ENCODE results near the gene RGS3. TPM values are rescaled to one million over a fixed set of nuclear protein-coding genes. Genes with fewer than 3 reads are reported as not detected.

Gene RGS3
- total and polyA plus RNA-seq, 2 of the 13 experiments (the other 11 are each of a cell fraction or from before 2014, with no cell fraction given) = 17.1 to 28.8 TPM

DNA sequence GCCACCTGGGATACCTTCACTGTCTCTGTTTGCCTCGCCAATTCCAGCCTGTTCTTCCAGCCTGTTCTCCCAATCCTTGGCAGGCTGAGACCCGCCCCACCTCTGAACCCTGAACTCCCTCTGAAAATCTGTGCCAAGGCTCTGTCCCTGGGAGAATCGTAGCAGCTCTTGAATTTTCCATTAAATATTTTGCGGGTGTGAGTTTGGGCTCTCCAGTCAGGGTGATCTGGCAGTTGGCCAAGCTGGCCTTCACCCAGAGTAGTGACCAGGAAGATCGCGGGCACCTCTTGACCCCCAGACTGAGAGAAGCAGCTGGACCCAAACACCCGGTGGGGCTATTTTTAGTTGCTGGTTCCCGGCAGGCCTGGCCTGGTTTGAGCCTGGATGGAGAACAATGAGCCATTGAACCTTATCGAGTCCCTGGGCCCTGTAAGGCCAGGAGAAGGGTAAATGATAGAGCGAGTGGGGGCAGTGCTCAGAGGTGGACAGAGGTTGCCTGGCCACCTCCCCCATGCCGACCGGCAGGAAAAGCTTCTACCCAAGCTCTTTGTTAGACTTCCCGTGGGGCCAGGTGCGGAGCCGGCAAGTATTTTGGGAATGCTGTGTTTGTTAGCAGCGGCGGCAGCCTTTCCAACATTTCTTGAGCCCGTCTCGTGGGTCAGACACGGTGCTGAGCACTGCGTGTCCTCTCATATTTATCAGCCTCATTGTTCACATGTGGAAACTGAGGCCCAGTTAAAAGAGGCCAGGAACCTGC is 146.2 kb downstream of the RGS3 start (continued):
- TF ChIP-seq, protein P1, sequence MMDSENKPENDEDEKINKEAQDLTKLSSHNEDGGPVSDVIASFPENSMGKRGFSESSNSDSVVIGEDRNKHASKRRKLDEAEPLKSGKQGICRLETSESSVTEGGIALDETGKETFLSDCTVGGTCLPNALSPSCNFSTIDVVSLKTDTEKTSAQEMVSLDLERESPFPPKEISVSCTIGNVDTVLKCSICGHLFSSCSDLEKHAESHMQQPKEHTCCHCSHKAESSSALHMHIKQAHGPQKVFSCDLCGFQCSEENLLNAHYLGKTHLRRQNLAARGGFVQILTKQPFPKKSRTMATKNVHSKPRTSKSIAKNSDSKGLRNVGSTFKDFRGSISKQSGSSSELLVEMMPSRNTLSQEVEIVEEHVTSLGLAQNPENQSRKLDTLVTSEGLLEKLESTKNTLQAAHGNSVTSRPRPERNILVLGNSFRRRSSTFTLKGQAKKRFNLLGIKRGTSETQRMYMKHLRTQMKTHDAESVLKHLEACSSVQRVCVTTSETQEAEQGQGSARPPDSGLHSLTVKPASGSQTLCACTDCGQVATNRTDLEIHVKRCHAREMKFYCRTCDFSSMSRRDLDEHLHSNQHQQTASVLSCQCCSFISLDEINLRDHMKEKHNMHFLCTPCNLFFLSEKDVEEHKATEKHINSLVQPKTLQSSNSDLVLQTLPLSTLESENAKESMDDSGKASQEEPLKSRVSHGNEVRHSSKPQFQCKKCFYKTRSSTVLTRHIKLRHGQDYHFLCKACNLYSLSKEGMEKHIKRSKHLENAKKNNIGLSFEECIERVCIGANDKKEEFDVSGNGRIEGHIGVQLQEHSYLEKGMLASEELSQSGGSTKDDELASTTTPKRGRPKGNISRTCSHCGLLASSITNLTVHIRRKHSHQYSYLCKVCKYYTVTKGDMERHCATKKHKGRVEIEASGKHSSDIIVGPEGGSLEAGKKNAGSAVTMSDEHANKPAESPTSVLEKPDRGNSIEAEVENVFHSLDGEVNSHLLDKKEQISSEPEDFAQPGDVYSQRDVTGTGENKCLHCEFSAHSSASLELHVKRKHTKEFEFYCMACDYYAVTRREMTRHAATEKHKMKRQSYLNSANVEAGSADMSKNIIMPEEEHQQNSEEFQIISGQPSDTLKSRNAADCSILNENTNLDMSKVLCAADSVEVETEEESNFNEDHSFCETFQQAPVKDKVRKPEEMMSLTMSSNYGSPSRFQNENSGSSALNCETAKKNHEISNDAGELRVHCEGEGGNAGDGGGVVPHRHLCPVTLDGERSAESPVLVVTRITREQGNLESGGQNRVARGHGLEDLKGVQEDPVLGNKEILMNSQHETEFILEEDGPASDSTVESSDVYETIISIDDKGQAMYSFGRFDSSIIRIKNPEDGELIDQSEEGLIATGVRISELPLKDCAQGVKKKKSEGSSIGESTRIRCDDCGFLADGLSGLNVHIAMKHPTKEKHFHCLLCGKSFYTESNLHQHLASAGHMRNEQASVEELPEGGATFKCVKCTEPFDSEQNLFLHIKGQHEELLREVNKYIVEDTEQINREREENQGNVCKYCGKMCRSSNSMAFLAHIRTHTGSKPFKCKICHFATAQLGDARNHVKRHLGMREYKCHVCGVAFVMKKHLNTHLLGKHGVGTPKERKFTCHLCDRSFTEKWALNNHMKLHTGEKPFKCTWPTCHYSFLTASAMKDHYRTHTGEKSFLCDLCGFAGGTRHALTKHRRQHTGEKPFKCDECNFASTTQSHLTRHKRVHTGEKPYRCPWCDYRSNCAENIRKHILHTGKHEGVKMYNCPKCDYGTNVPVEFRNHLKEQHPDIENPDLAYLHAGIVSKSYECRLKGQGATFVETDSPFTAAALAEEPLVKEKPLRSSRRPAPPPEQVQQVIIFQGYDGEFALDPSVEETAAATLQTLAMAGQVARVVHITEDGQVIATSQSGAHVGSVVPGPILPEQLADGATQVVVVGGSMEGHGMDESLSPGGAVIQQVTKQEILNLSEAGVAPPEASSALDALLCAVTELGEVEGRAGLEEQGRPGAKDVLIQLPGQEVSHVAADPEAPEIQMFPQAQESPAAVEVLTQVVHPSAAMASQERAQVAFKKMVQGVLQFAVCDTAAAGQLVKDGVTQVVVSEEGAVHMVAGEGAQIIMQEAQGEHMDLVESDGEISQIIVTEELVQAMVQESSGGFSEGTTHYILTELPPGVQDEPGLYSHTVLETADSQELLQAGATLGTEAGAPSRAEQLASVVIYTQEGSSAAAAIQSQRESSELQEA (CRISPR knock-in tag; IDR thresholded peaks at IDR 0.05; ENCODE audit: not compliant biosample characterization) = no peak
- TF ChIP-seq, protein P2, sequence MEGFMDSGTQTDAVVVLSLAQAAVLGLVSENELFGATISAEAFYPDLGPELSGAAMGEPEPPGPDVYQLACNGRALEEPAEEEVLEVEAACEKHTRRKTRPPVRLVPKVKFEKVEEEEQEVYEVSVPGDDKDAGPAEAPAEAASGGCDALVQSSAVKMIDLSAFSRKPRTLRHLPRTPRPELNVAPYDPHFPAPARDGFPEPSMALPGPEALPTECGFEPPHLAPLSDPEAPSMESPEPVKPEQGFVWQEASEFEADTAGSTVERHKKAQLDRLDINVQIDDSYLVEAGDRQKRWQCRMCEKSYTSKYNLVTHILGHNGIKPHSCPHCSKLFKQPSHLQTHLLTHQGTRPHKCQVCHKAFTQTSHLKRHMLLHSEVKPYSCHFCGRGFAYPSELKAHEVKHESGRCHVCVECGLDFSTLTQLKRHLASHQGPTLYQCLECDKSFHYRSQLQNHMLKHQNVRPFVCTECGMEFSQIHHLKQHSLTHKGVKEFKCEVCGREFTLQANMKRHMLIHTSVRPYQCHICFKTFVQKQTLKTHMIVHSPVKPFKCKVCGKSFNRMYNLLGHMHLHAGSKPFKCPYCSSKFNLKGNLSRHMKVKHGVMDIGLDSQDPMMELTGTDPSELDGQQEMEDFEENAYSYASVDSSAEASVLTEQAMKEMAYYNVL (CRISPR knock-in tag; IDR thresholded peaks at IDR 0.05; ENCODE audit: borderline replicate concordance) = peak; percentile 88; the same call in 1 of the 2 replicates
- TF ChIP-seq ZKSCAN5 (CRISPR knock-in tag; IDR thresholded peaks at IDR 0.05) (no peak), ISL2 (CRISPR knock-in tag; IDR thresholded peaks at IDR 0.05) (peak; percentile 82), MIER3 (CRISPR knock-in tag; IDR thresholded peaks at IDR 0.05; ENCODE audit: borderline replicate concordance) (peak; percentile 87; the same call in 1 of the 2 replicates), GABPA (IDR thresholded peaks at IDR 0.05; ENCODE audit: low read depth, low read length) (no peak), GABPA (CRISPR knock-in tag; IDR thresholded peaks at IDR 0.05; ENCODE audit: low read depth) (peak; percentile 17; the same call in 1 of the 2 replicates), ZNF766 (CRISPR knock-in tag; IDR thresholded peaks at IDR 0.05; ENCODE audit: borderline replicate concordance) (no peak), MAFK (conservative IDR thresholded peaks at IDR 0.05 in 1 of 2, IDR thresholded peaks at IDR 0.05 in 1 of 2; ENCODE audit: low read length in 2 of 2) (no peak), ZBTB42 (CRISPR knock-in tag; IDR thresholded peaks at IDR 0.05) (no peak; the same call in 1 of the 2 replicates), ZNF20 (CRISPR knock-in tag; IDR thresholded peaks at IDR 0.05) (no peak), TEAD2 (CRISPR knock-in tag; IDR thresholded peaks at IDR 0.05) (no peak)
- TF ChIP-seq, protein P3, sequence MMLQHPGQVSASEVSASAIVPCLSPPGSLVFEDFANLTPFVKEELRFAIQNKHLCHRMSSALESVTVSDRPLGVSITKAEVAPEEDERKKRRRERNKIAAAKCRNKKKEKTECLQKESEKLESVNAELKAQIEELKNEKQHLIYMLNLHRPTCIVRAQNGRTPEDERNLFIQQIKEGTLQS (CRISPR knock-in tag; IDR thresholded peaks at IDR 0.05) = no peak
- TF ChIP-seq, protein P4, sequence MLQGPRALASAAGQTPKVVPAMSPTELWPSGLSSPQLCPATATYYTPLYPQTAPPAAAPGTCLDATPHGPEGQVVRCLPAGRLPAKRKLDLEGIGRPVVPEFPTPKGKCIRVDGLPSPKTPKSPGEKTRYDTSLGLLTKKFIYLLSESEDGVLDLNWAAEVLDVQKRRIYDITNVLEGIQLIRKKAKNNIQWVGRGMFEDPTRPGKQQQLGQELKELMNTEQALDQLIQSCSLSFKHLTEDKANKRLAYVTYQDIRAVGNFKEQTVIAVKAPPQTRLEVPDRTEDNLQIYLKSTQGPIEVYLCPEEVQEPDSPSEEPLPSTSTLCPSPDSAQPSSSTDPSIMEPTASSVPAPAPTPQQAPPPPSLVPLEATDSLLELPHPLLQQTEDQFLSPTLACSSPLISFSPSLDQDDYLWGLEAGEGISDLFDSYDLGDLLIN (CRISPR knock-in tag; IDR thresholded peaks at IDR 0.05; ENCODE audit: borderline replicate concordance) = 0 out of 2 replicates have a peak, but pooled peaks have one; percentile 25
